HCT116 (cell line): ENCODE data around the gene DLK1. TPM values are rescaled to one million over a fixed set of nuclear protein-coding genes. Genes with fewer than 3 reads are reported as not detected.

Experiments
- ATAC-seq: fragments of 200-7000 bp; cut with Tn5 transposase; 2 replicates; pipeline ENCODE4 v1.9.1; 2020; ENCODE audit warnings: mild to moderate bottlenecking, moderate library complexity
- BruUV-seq: library from RNA; stranded (reverse); fragments of 400-500 nt; replicated peaks from 2 replicates; lab custom pipeline; 2021; lab: Mats Ljungman, UMichigan
- CTCF ChIA-PET: fragments of 300-600 bp; sonication (Branson Sonifier 250); formaldehyde crosslinking; loops from one replicate; lab custom pipeline; 2021; ENCODE audit warnings: antibody characterized with exemption; lab: Charles Lee
- POLR2A ChIA-PET: fragments of 300-600, 350-600 bp; sonication (Branson Sonifier 250); formaldehyde crosslinking; loops from one replicate; lab custom pipeline; 2021; ENCODE audit warnings: antibody characterized with exemption; lab: Charles Lee
- RAD21 ChIA-PET, 2 experiments: fragments of 300-600 bp; sonication (Branson Sonifier 250); formaldehyde crosslinking; loops; one replicate each; lab custom pipeline; 2023; ENCODE audit warnings: low total read pairs in 2 of 2; ENCODE audit not compliant: uncharacterized antibody in 2 of 2, unreplicated experiment in 2 of 2, low non-redundant PET in 1 of 2; lab: Charles Lee
- DNase-seq: peaks from one replicate; pipeline ENCODE4 v3.0.0-alpha.2; 2010; ENCODE audit warnings: low read depth, low spot score
- H2AFZ ChIP-seq: fragments of 200-600 bp; shearing (Covaris generic), sonication (generic); 2 replicates; pipeline ENCODE4 v1.6.1; 2017; ENCODE audit warnings: low read depth, mixed run types, mixed read lengths, antibody characterized with exemption, low read length; ENCODE audit not compliant: poor library complexity, severe bottlenecking
- H3K27ac ChIP-seq: 2 replicates; pipeline ENCODE4 v1.5.1; 2012; ENCODE audit warnings: low read depth, low read length
- H3K27me3 ChIP-seq: fragments of 200-600 bp; sonication (generic); 2 replicates; pipeline ENCODE4 v1.6.1; 2016; ENCODE audit warnings: mixed run types, low read length, mixed read lengths; ENCODE audit not compliant: insufficient read depth
- H3K36me3 ChIP-seq, 2 experiments: fragments of 200-500 bp in 1 of 2; fragments of 200-600 bp in 1 of 2; sonication (Bioruptor generic) in 1 of 2; sonication (generic) in 1 of 2; 2 replicates each; pipeline versions ENCODE4 v1.5.1 to v1.6.1; 2014 to 2016; ENCODE audit warnings: low read length in 2 of 2, inconsistent platforms in 1 of 2, mixed read lengths in 1 of 2, mixed run types in 1 of 2; ENCODE audit not compliant: insufficient read depth in 2 of 2, control insufficient read depth in 1 of 2
- H3K4me1 ChIP-seq, 2 experiments: fragments of 200-600 bp in 1 of 2; sonication (generic) in 1 of 2; 2 replicates each; pipeline versions ENCODE4 v1.5.1 to v1.6.1; 2012 to 2017; ENCODE audit warnings: low read length in 2 of 2, inconsistent platforms in 1 of 2, mild to moderate bottlenecking in 1 of 2, mixed read lengths in 1 of 2, mixed run types in 1 of 2, moderate library complexity in 1 of 2; ENCODE audit not compliant: insufficient read depth in 2 of 2, control insufficient read depth in 1 of 2
- H3K4me2 ChIP-seq: fragments of 200-600 bp; sonication (generic); 2 replicates; pipeline ENCODE4 v1.6.1; 2017; ENCODE audit warnings: mixed run types, low read length, mixed read lengths
- H3K4me3 ChIP-seq, 2 experiments: fragments of 200-600 bp in 1 of 2; sonication (generic) in 1 of 2; replicated peaks in 1 of 2; 2 replicates each; pipeline ENCODE4 v1.5.1; 2011 to 2016; ENCODE audit warnings: low read length in 2 of 2, control low read depth in 1 of 2, low read depth in 1 of 2, mild to moderate bottlenecking in 1 of 2, mixed read lengths in 1 of 2, mixed run types in 1 of 2
- H3K79me2 ChIP-seq: fragments of 200-600 bp; sonication (generic); 2 replicates; pipeline ENCODE4 v1.6.1; 2017; ENCODE audit warnings: mild to moderate bottlenecking, mixed run types, low read length, moderate library complexity, mixed read lengths; ENCODE audit not compliant: insufficient read depth
- H3K9ac ChIP-seq: fragments of 200-600 bp; sonication (generic); 2 replicates; pipeline ENCODE4 v1.6.1; 2016; ENCODE audit warnings: low read length, mixed read lengths
- H3K9me2 ChIP-seq: fragments of 200-600 bp; sonication (generic), shearing (Covaris generic); 2 replicates; pipeline ENCODE4 v1.6.1; 2017; ENCODE audit warnings: mixed run types, mild to moderate bottlenecking, moderate library complexity; ENCODE audit not compliant: insufficient read depth
- H3K9me3 ChIP-seq, 2 experiments: fragments of 200-500 bp in 1 of 2; fragments of 200-600 bp in 1 of 2; sonication (Bioruptor generic) in 1 of 2; sonication (generic) in 1 of 2; 2 replicates each; pipeline ENCODE4 v1.6.1; 2014 to 2017; ENCODE audit warnings: low read length in 2 of 2, mixed read lengths in 2 of 2, inconsistent platforms in 1 of 2, low read depth in 1 of 2, mild to moderate bottlenecking in 1 of 2, mixed run types in 1 of 2, moderate library complexity in 1 of 2; ENCODE audit not compliant: control insufficient read depth in 1 of 2, insufficient read depth in 1 of 2
- H4K20me1 ChIP-seq: fragments of 200-600 bp; sonication (generic), shearing (Covaris generic); 2 replicates; pipeline ENCODE4 v1.6.1; 2017; ENCODE audit warnings: mixed run types, mild to moderate bottlenecking, moderate library complexity; ENCODE audit not compliant: insufficient read depth
- CBX3 ChIP-seq: IDR thresholded peaks from 2 replicates; pipeline ENCODE4 v1.6.1; 2012; ENCODE audit warnings: low read depth
- CEBPB ChIP-seq: IDR thresholded peaks from 2 replicates; pipeline ENCODE4 v1.6.1; 2012; ENCODE audit warnings: low read depth
- CTCF ChIP-seq, 3 experiments: fragments of 200-600 bp in 1 of 3; sonication (generic) in 1 of 3; IDR thresholded peaks in 2 of 3; conservative IDR thresholded peaks in 1 of 3; 2 replicates each; pipeline ENCODE4 v1.5.1; 2012 to 2017; ENCODE audit warnings: low read depth in 2 of 3, low read length in 2 of 3, antibody characterized with exemption in 1 of 3, borderline replicate concordance in 1 of 3, control low read depth in 1 of 3, mild to moderate bottlenecking in 1 of 3, mixed read lengths in 1 of 3, mixed run types in 1 of 3, moderate library complexity in 1 of 3; ENCODE audit not compliant: insufficient read depth in 1 of 3
- EGR1 ChIP-seq: IDR thresholded peaks from 2 replicates; pipeline ENCODE4 v1.6.1; 2012; ENCODE audit warnings: low read depth
- EZH2 ChIP-seq: fragments of 200-600 bp; sonication (generic); IDR thresholded peaks from 2 replicates; pipeline ENCODE4 v1.6.1; 2017; ENCODE audit warnings: antibody characterized with exemption, mixed run types
- EZH2phosphoT487 ChIP-seq: fragments of 200-600 bp; IDR thresholded peaks from 2 replicates; pipeline ENCODE4 v1.6.1; 2018; ENCODE audit warnings: antibody characterized with exemption, borderline replicate concordance
- MAX ChIP-seq: IDR thresholded peaks from 2 replicates; pipeline ENCODE4 v1.6.1; 2012
- POLR2A ChIP-seq: IDR thresholded peaks from 2 replicates; pipeline ENCODE4 v1.7.0; 2011; ENCODE audit warnings: borderline replicate concordance; ENCODE audit not compliant: insufficient read depth, insufficient read length; ENCODE audit errors: extremely low read depth
- POLR2AphosphoS5 ChIP-seq: IDR thresholded peaks from 2 replicates; pipeline ENCODE4 v1.6.1; 2011; ENCODE audit warnings: mild to moderate bottlenecking, low read depth, low read length, moderate library complexity
- RAD21 ChIP-seq: IDR thresholded peaks from 2 replicates; pipeline ENCODE4 v1.6.1; 2012; ENCODE audit warnings: low read depth, mild to moderate bottlenecking
- REST ChIP-seq: IDR thresholded peaks from 2 replicates; pipeline ENCODE4 v1.6.1; 2012; ENCODE audit warnings: low read depth
- SIN3A ChIP-seq: IDR thresholded peaks from 2 replicates; pipeline ENCODE4 v1.6.1; 2012; ENCODE audit warnings: low read depth
- SP1 ChIP-seq: IDR thresholded peaks from 2 replicates; pipeline ENCODE4 v1.6.1; 2012; ENCODE audit warnings: low read depth
- TCF7L2 ChIP-seq: IDR thresholded peaks from 2 replicates; pipeline ENCODE4 v1.7.0; 2011; ENCODE audit warnings: borderline replicate concordance, inconsistent platforms; ENCODE audit not compliant: insufficient read depth, insufficient read length; ENCODE audit errors: extremely low read depth
- ZFX ChIP-seq: fragments of 450-650 bp; IDR thresholded peaks from 2 replicates; pipeline ENCODE4 v1.6.1; 2017
- intact Hi-C: fragments of 100-400 bp; cut with micrococcal nuclease; formaldehyde crosslinking; loops from 2 replicates; pipeline ENCODE4 v1.10.0; 2022
- total RNA-seq: library from RNA; stranded (reverse); gene quantifications from one replicate; pipeline ENCODE4 v1.2.1, GENCODE V29; 2021; ENCODE audit not compliant: unreplicated experiment
- TF ChIP-seq, protein P1 (sequence below): IDR thresholded peaks from 2 replicates; pipeline ENCODE4 v1.6.1; 2011; ENCODE audit warnings: mild to moderate bottlenecking, low read length, moderate library complexity; ENCODE audit not compliant: insufficient replicate concordance; ENCODE audit errors: extremely low read depth
- TF ChIP-seq, protein P2 (sequence below): IDR thresholded peaks from 2 replicates; pipeline ENCODE4 v1.6.1; 2012

DLK1 gene
- total RNA-seq, 1 experiment from 2014 or later: 1.5 TPM

GRCh38 chr14:100787659-100788058, 61.0 kb downstream of the DLK1 start:
- Histone ChIP-seq H3K9me2 (no peaks in the 10 kb centered on the region), H4K20me1 (no peaks in the 10 kb centered on the region), H3K4me3 (no peak overlapping the region), H3K36me3 (no peaks in the 10 kb centered on the region), H2AFZ (no peak overlapping the region), H3K79me2 (no peaks in the 10 kb centered on the region), H3K4me2 (no peak overlapping the region), H3K27ac (no peak overlapping the region), H3K27me3 (no peaks in the 10 kb centered on the region), H3K9me3 (no peaks in the 10 kb centered on the region)
- ChIA-PET POLR2A (no interaction called here), RAD21 (no interaction called here), CTCF (no interaction called here)
- no TSS peak for BruUV-seq
- no peak for DNase-seq
- intact Hi-C loops: no loop called here
- no peak for ATAC-seq
- TF ChIP-seq CBX3 (no peak), POLR2A (no peak), REST (no peak), CTCF (IDR thresholded peaks at IDR 0.05 in 2 of 3, conservative IDR thresholded peaks at IDR 0.05 in 1 of 3; ENCODE audit: borderline replicate concordance in 1 of 3, insufficient read depth in 1 of 3, low read depth in 2 of 3, low read length in 2 of 3) (no peak), SIN3A (no peak), SP1 (no peak), POLR2AphosphoS5 (no peak), MAX (no peak), EGR1 (no peak), CEBPB (no peak), EZH2 (no peak), TCF7L2 (no peak), RAD21 (no peak), ZFX (no peak), EZH2phosphoT487 (no peak)
- TF ChIP-seq, protein P1, sequence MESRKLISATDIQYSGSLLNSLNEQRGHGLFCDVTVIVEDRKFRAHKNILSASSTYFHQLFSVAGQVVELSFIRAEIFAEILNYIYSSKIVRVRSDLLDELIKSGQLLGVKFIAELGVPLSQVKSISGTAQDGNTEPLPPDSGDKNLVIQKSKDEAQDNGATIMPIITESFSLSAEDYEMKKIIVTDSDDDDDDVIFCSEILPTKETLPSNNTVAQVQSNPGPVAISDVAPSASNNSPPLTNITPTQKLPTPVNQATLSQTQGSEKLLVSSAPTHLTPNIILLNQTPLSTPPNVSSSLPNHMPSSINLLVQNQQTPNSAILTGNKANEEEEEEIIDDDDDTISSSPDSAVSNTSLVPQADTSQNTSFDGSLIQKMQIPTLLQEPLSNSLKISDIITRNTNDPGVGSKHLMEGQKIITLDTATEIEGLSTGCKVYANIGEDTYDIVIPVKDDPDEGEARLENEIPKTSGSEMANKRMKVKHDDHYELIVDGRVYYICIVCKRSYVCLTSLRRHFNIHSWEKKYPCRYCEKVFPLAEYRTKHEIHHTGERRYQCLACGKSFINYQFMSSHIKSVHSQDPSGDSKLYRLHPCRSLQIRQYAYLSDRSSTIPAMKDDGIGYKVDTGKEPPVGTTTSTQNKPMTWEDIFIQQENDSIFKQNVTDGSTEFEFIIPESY: no peak
- TF ChIP-seq, protein P2, sequence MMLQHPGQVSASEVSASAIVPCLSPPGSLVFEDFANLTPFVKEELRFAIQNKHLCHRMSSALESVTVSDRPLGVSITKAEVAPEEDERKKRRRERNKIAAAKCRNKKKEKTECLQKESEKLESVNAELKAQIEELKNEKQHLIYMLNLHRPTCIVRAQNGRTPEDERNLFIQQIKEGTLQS: no peak
- TF ChIP-seq, all 23 proteins: peak for 0
- Histone ChIP-seq H3K9ac (no peak overlapping the region), H3K4me1 (no peaks in the 10 kb centered on the region)
